T47D (cell line): ENCODE data around the gene EVC.

Experiments used
- DNase-seq, 2 experiments: peaks; one replicate each; pipeline versions ENCODE4 v3.0.0 to v3.0.0-alpha.2; 2011 to 2012; ENCODE audit warnings: low read depth in 1 of 2, low spot score in 1 of 2
- JUND ChIP-seq: IDR thresholded peaks from 2 replicates; pipeline ENCODE4 v1.6.1; 2012; ENCODE audit warnings: low read depth
- in situ Hi-C: cut with HindIII; loops from 2 replicates; pipeline ENCODE4 v1.10.0; 2016; ENCODE audit warnings: low sequenced_read_pairs, low pct_unique_long_range_greater_than_20kb

The EVC gene

DNA sequence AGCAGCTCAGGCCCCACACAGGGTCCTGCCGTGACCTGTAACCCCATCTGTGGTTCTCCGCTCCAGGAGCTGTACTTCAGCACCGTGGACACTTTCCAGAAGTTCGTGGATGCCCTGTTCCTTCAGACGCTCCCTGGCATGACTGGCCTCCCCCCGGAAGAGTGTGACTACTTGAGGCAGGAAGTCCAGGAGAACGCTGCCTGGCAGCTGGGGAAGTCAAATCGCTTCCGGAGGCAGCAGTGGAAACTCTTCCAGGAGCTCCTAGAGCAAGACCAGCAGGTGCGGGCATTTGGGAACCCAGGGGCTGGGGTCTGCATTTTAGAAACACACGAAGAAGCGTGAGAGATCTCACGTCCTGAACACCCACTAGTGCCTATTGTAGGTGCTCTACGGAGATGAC lies 72.5 kb downstream of the EVC start:
- no peak for DNase-seq
- in situ Hi-C loops, result no loop called here
- no peak for TF ChIP-seq JUND

DNA sequence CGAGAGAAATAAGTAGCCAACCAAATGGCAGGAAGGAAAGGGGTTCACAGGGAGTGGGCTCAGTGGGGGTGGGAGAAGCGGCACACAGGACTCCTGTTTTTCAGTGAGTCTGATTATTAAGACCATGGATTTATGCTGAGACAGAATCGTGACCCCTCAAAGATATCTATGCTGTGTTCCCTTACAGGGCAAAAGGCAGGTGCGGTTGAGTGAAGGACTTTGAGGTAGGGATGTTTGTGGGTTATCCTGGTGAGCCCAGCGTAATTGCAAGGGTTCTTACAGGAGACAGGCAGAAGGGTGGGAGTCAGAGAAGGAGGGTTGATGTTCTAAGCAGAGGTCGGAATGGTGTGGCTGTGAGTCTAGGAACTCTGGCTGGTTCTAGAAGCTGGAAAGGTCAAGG lies 73.0 kb downstream of the EVC start:
- DNase-seq, result no peak
- in situ Hi-C loops, result no loop called here
- no peak for TF ChIP-seq JUND

GRCh38 chr4:5784960-5785611 lies 74.1 kb downstream of the EVC start:
- DNase-seq, result no peak
- in situ Hi-C loops, result no loop called here
- no peak for TF ChIP-seq JUND

DNA sequence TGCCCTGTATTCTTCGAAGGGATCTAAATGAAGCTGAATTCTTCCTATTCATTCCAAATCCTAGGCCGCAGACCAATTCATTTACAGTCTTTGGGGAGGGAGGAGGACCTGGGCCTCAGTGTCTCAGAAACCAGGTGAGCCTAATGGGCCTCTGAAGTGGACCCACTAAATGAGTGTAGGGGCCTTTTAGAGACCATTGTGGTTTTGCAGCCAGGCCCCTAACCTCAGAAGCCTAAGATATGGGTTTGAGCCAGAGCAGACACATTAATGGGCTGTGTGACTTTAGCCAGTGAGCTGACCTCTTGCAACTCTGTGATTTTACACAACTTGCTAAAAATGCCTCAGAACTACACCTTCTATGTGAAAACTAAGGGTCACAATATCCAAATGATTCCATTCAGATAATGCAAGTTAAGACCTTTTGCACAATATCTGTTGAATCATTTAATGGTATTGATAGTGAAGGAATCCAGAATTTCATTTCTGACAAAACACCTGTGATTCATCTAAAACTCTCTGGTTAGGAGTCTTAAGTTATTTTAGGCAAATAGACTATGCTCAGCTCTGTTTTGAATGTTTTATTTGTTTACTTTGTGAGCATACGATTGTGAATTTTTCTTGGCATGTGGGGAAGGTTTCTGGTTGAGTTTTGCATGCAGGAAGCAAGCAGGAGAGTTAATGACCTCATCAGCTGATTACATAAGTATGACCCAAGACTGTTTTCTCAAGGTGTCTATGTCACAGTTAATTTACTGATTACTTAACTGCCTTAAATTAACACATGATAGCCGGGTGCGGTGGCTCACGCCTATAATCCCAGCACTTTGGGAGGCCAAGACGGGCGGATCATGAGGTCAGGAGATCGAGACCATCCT lies 75.0 kb downstream of the EVC start:
- in situ Hi-C loops, result no loop called here
- TF ChIP-seq JUND, result no peak
- DNase-seq, result no peak

DNA sequence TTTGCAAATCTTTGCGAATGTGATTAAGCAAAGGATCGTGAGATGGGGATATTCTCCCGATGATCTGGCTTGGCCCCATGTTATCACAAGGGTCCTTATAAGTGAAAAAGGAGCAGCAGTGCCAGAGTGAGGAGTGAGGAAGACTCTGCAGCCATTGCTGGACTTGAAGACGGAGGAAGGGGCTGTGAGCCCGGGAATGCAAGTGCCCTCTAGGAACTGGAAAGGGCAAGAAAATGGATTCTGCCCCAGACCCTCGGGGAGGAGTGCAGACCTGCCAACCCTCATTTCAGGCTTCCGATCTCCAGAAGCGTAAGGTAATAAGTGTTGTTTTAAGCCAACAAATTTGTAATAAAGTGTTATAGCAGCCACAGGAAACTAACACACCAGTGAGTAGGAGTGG lies 76.3 kb downstream of the EVC start:
- in situ Hi-C loops, result no loop called here
- DNase-seq, result no peak
- TF ChIP-seq JUND, result no peak

- in situ Hi-C loops, result no loop called here
- no peak for DNase-seq
These were observed 77.1 kb downstream of the EVC start for GRCh38 chr4:5788144-5788543.

GRCh38 chr4:5789141-5789540 lies 78.1 kb downstream of the EVC start:
- in situ Hi-C loops, result no loop called here
- no peak for DNase-seq

More at GRCh38 chr4:5788144-5788543, 77.1 kb downstream of the EVC start:
- no peak for TF ChIP-seq JUND

DNA sequence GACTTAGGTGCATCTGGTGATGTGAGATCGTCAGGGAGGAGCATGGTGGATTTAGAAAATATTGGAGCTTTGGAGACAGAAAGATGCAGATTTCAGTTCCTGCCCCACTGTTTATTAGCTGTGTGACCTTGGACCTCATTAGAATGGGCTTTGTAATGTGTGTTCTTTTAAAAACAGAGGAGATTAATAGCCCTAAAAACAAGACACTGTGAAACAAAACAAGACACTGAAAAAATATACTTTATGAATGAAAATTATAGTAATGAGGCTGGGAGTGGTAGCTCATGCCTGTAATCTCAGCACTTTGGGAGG lies 79.5 kb downstream of the EVC start:
- no peak for DNase-seq
- TF ChIP-seq JUND, result no peak
- in situ Hi-C loops, result no loop called here

More at GRCh38 chr4:5789141-5789540, 78.1 kb downstream of the EVC start:
- no peak for TF ChIP-seq JUND

- no peak for TF ChIP-seq JUND
- in situ Hi-C loops, result no loop called here
These were observed 80.7 kb downstream of the EVC start for GRCh38 chr4:5791654-5792053.

GRCh38 chr4:5793514-5793913 lies 82.5 kb downstream of the EVC start:
- TF ChIP-seq JUND, result no peak
- DNase-seq, result no peak
- in situ Hi-C loops, result no loop called here

More at GRCh38 chr4:5791654-5792053, 80.7 kb downstream of the EVC start:
- no peak for DNase-seq

GRCh38 chr4:5795580-5795979 lies 84.6 kb downstream of the EVC start:
- in situ Hi-C loops, result no loop called here

GRCh38 chr4:5796976-5797375 lies 86.0 kb downstream of the EVC start:
- no peak for TF ChIP-seq JUND
- in situ Hi-C loops, result no loop called here
- no peak for DNase-seq

More at GRCh38 chr4:5795580-5795979, 84.6 kb downstream of the EVC start:
- no peak for DNase-seq
- TF ChIP-seq JUND, result no peak

GRCh38 chr4:5797866-5798265 lies 86.9 kb downstream of the EVC start:
- no peak for TF ChIP-seq JUND
- DNase-seq, result no peak
- in situ Hi-C loops, result no loop called here
